ENCODE results near the gene EMC6.

The EMC6 gene

DNA sequence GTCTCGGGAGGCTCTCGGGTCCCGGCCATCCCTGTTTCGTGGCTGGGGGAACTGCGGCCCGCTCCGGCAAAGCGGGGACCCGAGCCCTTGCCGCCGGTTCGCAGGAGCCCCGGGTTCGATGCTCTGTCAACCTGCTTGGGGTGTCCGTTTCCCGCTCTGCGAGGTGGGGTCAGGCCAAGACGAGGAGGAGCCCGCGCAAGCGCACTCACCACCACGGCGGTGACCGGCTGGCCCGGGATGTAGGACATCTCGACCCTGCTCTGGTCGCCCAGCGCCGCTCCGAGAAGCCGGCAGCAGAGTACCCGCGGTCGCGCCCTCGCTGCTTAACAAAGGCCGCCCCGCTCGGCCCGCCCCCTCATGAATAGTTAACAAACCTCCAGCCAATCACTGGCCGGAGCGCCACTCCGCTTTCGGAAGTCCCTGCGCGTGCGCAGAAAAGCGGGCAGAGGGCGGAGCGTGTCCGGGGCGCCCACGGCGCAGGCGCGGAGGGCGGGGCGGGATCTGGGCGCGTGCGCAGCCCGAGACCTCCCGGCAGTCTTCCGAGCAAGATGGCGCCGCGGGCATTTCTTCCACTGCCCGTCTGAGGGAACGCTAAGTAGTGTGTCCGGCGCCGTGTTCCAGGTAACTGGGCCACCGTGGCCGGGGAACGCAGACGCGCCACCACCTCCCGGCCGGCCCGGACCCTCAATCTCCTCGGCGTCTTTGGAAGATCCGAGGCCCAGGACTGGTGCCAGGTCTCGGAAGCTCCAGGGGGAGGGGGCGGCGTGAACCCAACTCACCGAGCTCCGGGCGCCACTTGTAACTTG, at the start of gene EMC6, which contains the start of gene TAX1BP3:
Gene EMC6, plus strand, starts transcription at position 534 of the 806 bp plus-strand sequence. CDS start 335 bp downstream, outside the sequence.
Gene TAX1BP3, minus strand, starts transcription at position 300 of the 806 bp plus-strand sequence. Its CDS starts 52 bp downstream, at position 248.
- DNase-seq (ENCODE audit: low read depth in 1 of 2, low spot score in 1 of 2), result peak; percentile 97 to 99

DNA sequence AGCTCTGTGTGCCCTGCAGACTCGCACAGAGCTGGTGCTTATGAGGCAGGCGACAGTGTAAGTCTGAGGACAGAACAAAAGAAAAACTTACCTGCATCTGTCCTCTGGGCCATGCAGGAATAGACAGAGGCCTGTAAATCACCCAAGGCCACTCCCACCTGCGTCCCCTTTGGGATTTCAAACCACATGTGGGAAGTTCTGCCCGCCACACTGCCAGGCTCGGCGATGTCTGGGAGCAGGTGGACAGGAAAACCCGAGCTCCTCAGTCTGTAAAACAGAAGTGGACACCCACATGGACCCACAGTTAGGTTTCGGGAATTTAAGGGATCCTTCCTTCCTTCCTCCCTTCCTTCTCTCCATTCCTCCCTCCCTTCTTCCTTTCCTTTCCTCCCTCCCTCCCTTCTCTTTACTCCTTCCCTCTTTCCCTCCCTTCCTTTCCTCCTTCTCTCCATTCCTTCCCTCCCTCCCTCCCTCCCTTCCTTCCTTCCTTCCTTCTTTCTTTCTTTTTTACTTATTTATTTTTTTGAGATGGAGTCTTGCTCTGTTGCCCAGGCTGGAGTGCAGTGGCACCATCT, 47.4 kb upstream of the EMC6 start:
- no peak for DNase-seq (ENCODE audit: low read depth in 1 of 2, low spot score in 1 of 2)

DNA sequence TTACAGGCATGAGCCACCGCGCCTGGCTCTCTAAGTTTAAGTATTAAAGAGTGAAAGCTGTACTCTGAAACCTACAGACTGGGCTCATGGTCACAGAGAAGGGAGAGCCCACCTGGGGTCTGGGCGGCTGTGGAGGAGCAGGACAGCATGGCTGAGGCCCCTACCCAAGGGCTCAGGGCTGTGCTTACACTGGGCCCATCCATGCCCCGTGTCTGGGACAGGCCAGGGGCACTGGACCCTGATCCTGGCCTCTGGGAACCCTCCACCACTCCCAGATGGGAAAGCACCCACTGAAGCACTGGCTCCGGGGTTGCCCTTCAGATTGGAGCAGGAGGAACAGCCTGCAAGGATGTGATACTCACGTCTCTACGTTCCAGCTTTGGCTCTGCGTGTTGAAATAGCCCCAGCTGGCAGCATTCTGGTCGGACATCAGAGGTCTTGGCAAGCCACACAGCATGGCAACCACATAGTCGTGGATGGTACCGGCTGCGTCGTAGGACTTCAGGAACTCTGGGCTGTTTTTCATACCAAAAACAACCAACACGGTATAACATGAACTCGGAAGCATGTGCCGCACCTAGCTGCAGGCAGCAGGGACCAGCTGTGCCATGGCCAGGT, 45.5 kb upstream of the EMC6 start:
- no peak for DNase-seq (ENCODE audit: low read depth in 1 of 2, low spot score in 1 of 2)

DNA sequence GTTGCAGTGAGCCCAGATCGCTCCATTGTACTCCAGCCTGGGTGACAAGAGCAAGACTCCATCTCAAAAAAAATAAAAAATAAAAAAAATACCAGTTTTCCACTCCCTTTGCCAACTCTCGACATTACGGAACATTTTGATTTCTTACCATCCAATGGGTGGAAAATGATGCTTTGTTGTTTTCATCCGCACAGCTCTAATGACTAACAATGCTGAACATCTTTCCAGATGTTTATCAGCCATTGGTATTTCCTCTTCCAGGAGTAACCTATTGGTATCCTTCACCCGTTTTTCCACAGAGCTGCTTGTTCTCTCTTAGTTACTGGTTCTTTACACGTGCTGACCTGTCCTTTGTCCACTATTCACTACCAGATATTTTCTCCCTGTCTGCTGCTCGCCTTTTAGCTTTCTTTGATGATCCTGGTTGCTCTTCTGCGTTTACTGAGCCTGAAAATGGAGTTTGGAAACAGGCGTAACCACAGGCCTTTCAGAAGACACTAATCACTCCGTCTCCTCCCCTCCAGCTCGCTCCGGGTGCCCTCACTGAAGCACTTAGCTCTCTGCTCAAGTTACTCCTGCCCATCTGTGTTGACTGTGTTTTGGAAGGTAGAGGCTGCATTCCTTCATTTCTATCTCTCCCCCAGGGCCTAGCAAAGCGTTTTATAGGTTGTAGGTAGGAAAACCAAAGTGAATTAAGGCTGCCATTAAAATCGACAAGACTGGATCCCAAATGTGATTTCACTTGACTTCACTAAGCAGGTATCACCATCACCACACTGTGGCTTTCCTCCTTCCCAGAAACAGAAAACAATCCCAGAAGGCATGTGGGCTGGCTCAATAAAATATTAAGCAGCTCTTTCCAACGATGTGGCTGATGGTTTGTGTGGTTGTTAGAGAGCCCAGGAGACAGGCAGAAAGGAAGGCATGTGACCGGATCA, 41.5 kb upstream of the EMC6 start:
- no peak for DNase-seq (ENCODE audit: low read depth in 1 of 2, low spot score in 1 of 2)

DNA sequence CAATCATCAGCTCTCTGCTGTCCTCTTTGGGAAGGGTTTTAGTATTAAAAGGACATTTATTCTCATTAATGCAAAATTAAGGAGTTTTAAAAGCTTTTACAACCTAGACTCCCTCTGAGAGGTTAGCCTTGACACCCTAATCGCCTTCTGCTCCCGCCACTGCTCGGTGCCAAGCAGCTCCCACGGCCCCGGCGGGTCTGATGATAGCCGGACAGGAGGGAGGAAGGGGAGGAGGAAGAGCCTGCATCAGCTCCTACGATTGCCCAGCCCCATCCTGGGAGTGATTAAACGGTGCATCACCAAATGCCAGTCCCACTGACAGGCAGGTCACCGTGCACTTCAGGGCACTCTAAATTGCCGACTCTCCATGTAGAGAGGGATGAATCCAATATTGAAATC, 40.8 kb upstream of the EMC6 start:
- DNase-seq (ENCODE audit: low read depth in 1 of 2, low spot score in 1 of 2), result no peak

DNA sequence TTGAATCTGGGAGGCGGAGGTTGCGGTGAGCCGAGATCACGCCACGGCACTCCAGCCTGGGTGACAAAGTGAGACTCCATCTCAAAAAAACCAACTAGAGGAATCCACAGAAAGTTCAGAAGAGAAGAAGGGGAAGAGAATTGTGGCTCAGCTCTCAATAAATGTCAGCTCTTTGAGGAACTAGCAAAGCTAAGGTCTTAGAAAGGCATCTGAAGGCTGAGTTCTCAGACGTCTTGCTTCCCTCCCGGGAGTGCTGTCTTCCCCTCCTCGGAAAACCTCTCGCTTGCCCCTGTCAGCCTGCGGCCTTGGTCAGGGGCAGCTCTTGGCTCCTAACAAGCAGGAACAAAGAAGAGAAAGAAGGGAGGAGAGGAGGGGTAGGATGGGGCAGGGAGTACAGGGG, 37.8 kb upstream of the EMC6 start:
- DNase-seq (ENCODE audit: low read depth in 1 of 2, low spot score in 1 of 2), result no peak

DNA sequence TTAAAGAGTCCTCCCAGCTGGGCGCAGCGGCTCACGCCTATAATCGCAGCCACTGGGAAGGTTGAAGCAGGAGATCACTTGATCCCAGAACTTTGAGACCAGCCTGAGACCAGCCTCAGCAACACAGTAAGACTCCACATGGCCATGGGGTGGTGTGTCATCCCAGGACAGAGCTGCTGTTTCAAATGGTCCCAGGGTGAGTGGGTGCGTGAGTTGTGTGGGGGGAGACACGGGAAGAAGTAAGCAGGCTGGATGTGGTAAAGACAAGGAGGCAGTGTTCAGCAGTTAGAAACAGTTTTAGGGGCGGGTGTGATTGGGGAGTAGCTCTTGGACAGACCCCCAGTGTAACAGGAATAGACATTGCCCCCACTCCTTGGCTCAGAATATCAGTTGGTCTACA, 36.3 kb upstream of the EMC6 start:
- DNase-seq (ENCODE audit: low read depth in 1 of 2, low spot score in 1 of 2), result no peak

DNA sequence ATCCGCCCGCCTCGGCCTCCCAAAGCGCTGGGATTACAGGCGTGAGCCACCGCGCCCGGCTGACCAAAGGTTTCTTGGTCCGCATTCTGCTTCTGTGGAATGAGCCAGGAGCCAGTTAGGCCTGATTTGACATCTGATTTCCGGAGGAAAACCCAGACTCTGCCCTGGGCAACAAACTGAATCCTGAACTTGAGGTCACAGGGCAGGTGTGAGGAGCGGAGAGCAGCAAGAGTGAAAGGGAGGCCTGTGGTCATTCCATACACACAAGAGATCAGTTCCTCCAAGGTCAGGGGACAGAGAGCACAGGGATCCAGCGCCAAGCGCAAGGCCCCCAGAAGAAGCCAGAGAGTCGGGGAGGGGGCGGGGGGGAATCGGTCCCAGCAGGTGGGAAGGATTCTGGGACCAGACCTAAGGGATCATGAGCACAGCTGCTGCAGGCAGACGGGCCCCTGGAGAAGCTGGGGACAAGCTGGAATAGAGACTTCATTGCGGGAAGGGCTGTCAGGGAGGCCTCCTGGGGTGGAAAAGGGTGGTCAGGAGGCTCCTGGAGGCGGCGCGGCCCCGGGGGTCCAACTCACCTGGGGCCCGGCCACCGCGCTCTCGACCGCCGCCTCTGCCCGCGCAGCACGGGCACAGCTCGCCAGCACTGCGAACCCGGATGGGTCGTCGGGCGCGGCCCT, 33.0 kb upstream of the EMC6 start:
- DNase-seq (ENCODE audit: low read depth in 1 of 2, low spot score in 1 of 2), result no peak

DNA sequence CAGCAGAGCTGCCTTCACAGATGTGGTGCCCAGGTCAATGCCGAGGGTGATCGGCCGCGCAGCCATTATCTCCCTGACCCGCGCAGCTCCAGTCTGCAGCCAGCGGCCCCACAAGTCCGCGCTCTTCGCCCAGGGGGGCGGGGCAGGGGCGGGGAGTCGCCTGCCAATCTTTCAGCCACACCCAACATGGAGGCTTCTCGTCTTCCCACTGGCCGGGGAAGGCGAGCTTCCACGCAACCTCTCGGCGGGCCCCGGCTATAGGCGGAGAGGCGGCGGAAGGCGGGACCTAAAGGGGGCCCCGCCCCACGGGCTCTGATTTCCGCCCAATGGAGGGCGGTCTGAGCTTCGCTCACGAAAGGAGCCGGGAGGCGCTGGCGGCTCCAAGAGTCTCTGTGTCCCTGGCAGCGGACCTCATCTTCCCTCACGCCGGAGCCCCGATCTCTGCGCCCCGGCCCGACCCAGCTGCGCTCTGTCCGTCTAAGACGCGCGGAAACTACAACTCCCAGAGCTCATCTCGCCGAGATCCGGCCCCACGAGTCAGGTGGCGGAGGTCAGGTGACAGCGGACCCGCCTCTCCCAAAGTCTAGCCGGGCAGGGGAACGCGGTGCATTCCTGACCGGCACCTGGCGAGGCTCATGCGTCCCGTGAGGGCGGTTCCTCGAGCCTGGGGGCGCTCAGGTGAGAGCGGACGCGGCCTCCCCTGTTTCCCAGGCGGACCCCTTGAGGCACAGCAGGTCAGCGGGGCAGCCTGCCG, 32.3 kb upstream of the EMC6 start, which contains the start of the genes CTNS and SHPK:
Gene CTNS, plus strand, starts transcription at position 607 of the 754 bp plus-strand sequence. CDS start 3,447 bp downstream, outside the sequence.
Gene SHPK, minus strand, starts transcription at position 97 of the 754 bp plus-strand sequence. Its CDS starts 31 bp downstream, at position 66.
- peak; percentile 86 to 92 for DNase-seq (ENCODE audit: low read depth in 1 of 2, low spot score in 1 of 2)

DNA sequence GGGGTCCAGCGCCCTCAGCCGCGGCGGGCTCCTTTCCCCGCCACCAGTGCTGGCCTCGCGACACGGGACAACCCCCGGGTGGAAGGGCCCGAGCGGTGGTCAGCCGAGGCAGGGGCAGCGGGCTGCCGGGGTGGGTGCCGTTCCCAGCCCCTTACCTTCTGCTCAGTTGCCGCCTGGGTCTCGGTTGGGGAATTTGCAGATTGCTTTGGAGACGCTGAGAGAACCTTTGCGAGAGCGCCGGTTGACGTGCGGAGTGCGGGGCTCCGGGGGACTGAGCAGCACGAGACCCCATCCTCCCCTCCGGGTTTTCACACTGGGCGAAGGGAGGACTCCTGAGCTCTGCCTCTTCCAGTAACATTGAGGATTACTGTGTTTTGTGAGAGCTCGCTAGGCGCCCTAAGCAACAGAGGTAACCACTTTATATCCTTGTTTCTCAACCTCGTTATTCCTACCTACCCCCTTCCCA, 31.7 kb upstream of the EMC6 start:
- DNase-seq (ENCODE audit: low read depth in 1 of 2, low spot score in 1 of 2), result no peak

DNA sequence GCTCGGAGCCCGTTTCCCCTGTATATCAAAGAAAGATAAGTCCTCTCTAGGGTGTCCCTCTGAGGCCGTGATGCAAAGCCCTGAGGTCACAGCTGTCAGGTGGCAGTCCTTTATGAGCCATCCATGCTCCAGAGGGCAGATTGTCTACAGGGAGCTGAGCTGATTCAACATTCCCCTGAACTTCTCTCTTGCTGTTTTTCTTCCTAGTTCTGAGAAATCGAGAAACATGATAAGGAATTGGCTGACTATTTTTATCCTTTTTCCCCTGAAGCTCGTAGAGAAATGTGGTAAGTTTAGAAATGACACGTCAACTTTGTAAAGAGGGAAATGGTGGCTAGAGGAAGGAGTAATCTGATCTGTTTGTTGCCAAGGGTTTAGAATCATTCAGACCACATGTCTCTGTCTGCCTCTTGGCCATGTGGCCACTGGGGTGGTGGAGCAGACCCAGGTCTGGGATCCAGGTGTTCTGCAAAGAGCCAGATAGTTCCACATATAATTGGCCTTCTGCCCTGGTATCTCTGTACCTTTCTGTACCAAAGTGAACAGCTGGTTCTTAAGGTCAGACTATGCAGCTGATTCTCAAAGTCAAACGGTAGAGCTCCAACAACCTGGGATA, 28.5 kb upstream of the EMC6 start:
- DNase-seq (ENCODE audit: low read depth in 1 of 2, low spot score in 1 of 2), result no peak

DNA sequence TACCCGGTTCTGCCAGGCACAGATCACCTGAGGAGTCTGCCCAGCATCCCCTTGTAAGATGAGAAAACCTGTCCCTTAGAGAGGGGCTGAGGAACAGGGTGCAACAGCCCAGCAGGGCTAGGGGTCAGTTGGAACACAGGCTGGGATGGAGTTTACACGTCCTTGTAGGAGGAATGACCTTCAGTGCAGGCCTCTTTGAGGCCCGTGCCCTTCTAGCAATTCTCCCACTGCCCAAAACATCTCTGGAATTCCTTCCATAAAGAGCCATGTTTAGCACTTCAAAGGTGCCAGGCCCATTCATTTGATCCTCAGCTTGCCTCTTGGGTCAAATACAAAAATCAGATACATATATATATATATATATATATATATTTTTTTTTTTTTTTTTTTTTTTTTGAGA, 27.6 kb upstream of the EMC6 start:
- no peak for DNase-seq (ENCODE audit: low read depth in 1 of 2, low spot score in 1 of 2)

DNA sequence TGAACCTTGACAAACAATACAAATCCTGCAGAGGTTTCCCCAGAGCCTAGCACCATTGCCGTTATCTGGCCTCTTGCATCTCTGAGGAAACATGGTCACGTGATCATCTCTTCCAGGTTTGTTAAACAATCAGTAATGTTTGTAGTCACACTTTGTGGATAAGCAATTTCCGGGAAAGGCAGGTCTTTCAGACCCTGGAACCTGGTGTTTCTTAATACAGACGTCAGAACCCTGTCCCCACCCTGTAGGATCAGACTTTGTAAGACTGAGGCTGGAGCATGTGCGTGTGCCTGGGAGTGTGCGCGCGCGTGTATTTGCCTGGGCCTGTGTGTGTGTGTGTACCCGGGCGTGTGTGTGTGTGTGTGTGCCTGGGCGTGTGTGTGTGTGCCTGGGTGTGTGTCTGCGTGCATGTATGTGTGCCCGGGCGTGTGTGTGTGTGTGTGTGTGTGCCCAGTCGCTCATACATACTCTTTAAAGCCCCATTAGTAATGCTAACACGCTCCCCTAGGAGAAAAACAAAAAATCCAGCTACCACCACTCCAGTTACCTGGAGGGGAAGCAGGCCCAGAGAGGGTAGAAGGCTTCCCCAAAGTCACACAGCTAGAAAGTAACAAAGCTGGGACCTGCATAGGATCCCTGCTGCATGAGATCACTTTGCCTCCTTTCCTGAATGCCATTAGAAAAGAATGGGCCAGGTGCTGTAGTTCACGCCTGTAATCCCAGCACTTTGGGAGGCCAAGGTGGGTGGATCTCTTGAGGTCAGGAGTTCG, 26.7 kb upstream of the EMC6 start:
- no peak for DNase-seq (ENCODE audit: low read depth in 1 of 2, low spot score in 1 of 2)

DNA sequence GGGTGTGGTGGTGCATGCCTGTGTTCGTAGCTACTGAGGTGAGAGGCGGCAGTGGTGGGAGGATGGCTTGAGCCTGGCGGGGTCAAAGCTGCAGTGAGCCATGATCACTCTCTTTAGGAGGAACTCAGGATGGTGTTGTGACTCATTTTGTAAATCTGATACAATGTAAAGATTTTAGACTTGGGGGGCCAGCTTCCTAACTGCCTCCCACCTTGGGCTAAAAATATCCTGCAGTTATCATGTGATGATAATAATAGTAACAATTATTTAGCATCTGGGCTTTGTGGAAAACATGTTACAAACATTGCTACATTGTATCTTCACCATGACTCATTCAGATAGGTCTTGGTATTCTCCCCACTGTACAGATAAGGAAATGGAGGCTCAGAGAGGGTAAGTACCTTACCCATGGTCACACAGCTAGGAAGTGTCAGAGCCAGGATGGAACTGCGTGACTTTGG, 24.7 kb upstream of the EMC6 start:
- DNase-seq (ENCODE audit: low read depth in 1 of 2, low spot score in 1 of 2), result no peak

DNA sequence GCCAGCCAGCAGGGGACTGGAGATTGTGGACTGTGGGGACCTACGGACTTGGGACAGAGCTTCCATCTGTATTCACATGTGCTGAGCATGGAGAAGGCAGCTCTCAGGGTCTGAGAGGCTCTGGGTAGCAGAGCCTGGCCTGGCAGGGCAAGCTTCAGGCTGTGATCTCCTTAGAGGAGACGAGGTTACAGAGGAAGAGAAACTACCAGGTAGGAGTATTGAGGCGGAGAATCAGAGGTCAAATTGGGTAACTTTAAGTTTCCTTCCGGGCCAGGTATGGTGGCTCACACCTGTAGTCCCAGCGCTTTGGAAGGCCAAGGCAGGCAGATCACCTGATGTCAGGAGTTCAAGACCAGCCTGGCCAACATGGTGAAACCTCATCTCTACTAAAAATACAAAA, 23.3 kb upstream of the EMC6 start:
- DNase-seq (ENCODE audit: low read depth in 1 of 2, low spot score in 1 of 2), result no peak

DNA sequence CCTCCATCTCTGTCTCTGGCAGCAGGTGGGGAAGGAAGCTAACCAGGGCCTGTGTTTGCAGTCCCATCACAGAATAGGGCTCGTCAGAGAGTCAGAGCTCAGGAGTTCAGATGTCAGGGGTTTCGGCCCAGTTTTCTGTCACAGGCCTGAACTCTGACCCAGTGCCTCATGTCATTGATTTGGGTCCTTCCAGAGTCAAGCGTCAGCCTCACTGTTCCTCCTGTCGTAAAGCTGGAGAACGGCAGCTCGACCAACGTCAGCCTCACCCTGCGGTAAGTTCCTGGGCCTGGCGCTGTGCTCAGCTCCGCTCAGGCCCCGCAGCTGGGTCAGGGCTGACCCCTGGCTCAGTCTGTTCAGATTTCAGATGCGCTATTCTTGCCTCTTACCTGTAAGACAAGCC, 21.4 kb upstream of the EMC6 start:
- no peak for DNase-seq (ENCODE audit: low read depth in 1 of 2, low spot score in 1 of 2)

DNA sequence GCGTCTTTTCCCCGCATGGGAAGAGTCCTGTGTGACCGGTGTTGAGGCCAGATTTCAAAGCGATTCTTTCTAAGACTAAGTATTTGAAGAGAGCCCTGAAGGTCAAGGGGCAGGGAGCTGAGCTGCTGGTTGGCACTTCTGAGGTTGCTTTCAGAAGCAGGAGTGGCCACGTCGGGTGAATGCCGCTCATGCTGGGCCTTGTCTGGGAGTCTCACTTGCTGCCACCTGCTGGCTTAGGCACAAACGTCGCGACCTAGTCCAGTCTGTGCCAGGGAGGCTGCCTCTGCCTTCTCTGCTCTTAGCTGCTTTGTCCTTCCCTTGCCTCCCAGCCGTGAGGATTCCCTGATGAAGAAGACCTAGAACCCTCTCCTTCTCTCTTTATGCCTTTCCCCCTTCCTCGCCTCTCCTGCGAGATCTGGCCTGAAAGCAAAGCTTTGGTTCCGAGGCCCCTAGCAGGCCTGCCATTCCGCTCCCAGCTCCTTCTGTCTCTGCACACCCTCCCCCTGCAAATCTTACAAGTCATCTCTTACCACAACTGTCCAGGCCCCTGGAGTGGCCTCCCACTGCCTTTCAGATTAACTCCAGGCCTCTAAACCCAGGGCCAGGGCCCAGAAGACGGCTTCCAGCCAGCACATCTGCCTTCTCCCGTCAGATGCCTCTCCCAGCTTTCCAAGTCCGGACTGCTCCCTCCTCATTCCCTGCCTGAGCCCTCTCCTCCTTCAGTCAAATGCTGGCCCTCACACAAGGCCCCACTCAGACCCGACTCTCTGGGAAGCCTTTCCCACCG, 20.6 kb upstream of the EMC6 start:
- no peak for DNase-seq (ENCODE audit: low read depth in 1 of 2, low spot score in 1 of 2)
